ENCODE data around the gene BSG.

BSG gene

DNA sequence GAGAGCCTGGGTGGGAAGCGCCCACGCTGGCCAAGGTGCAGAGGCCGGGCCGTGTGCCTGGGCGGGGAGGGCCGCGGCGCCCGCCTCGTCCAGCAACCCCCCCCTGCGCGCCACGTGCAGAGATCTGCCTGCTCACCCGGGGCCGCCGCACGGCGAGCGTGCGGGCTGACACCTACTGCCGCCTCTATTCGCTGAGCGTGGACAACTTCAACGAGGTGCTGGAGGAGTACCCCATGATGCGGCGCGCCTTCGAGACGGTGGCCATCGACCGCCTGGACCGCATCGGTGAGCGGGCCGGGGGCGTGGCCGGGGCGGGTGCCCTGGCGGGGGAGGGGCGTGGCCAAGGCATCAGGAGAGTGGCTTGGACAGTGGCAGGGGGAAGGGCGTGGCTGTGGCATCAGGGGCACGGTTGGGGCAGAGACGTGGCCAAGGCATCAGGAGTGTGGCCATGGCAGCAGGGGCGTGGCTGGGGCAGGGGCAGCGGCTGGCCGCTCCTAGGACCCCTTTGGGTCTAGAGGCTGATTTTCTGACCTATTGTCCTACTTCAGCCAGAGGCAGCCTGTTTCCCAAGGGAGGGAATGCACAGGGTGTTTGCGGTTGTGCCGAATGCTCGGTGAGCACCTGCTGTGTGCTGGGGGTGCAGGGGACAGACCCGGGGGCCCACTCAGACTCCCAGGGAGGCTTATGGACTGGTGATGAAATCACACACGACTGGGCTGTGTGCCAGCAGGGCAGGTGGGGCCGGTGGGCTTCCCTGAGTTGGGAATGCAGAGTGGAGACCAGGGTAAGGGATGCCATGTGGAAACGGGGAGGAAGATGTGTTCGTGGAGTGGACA, 41.6 kb downstream of the BSG start:
- Histone ChIP-seq H3K4me1 (ENCODE audit: control insufficient read depth in 2 of 2, insufficient read depth in 2 of 2, low read length in 2 of 2) (peaks cover 0 to 2% of the 10 kb centered on the region in 2 donors), H3K9me3 (ENCODE audit: control insufficient read depth in 2 of 2, low read length in 2 of 2) (no peaks in the 10 kb centered on the region), H3K27ac (ENCODE audit: low read depth in 2 of 2, low read length in 2 of 2) (no peak overlapping the region), H3K27me3 (ENCODE audit: control insufficient read depth in 2 of 2, insufficient read depth in 2 of 2, low read length in 2 of 2) (peaks cover 0 to 10% of the 10 kb centered on the region in 2 donors), H3K4me3 (ENCODE audit: low read length in 2 of 2) (no peak overlapping the region), H3K36me3 (ENCODE audit: control insufficient read depth in 2 of 2, insufficient read depth in 2 of 2, low read length in 2 of 2) (peaks cover 4 to 8% of the 10 kb centered on the region in 2 donors), H3K9ac (ENCODE audit: low read depth in 1 of 2, low read length in 2 of 2) (no peak overlapping the region)

DNA sequence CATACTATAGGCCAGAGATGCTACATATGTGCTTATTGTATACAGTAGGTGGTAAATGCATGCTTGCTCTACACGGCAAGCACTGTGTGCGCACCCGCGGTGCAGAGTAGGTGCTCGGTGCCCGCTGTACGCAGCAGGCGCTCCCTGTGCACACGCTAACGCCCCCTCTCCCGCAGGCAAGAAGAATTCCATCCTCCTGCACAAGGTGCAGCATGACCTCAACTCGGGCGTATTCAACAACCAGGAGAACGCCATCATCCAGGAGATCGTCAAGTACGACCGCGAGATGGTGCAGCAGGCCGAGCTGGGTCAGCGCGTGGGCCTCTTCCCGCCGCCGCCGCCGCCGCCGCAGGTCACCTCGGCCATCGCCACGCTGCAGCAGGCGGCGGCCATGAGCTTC, 43.2 kb downstream of the BSG start:
- Histone ChIP-seq H3K4me1 (ENCODE audit: control insufficient read depth in 2 of 2, insufficient read depth in 2 of 2, low read length in 2 of 2) (peaks cover 0 to 2% of the 10 kb centered on the region in 2 donors), H3K9me3 (ENCODE audit: control insufficient read depth in 2 of 2, low read length in 2 of 2) (no peaks in the 10 kb centered on the region), H3K36me3 (ENCODE audit: control insufficient read depth in 2 of 2, insufficient read depth in 2 of 2, low read length in 2 of 2) (peaks cover 13 to 14% of the 10 kb centered on the region in 2 donors), H3K27me3 (ENCODE audit: control insufficient read depth in 2 of 2, insufficient read depth in 2 of 2, low read length in 2 of 2) (peaks cover 0 to 10% of the 10 kb centered on the region in 2 donors), H3K9ac (ENCODE audit: low read depth in 1 of 2, low read length in 2 of 2) (no peak overlapping the region), H3K4me3 (ENCODE audit: low read length in 2 of 2) (no peak overlapping the region), H3K27ac (ENCODE audit: low read depth in 2 of 2, low read length in 2 of 2) (no peak overlapping the region)

DNA sequence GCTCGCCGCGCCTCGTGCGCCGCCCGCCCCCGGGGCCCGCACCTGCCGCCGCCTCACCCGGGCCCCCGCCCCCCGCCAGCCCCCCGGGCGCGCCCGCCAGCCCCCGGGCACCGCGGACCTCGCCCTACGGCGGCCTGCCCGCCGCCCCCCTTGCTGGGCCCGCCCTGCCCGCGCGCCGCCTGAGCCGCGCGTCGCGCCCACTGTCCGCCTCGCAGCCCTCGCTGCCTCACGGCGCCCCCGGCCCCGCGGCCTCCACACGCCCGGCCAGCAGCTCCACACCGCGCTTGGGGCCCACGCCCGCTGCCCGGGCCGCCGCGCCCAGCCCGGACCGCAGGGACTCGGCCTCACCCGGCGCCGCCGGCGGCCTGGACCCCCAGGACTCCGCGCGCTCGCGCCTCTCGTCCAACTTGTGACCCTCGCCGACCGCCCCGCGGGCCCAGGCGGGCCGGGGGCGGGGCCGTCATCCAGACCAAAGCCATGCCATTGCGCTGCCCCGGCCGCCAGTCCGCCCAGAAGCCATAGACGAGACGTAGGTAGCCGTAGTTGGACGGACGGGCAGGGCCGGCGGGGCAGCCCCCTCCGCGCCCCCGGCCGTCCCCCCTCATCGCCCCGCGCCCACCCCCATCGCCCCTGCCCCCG, 43.8 kb downstream of the BSG start:
- Histone ChIP-seq H3K9me3 (ENCODE audit: control insufficient read depth in 2 of 2, low read length in 2 of 2) (no peaks in the 10 kb centered on the region), H3K27ac (ENCODE audit: low read depth in 2 of 2, low read length in 2 of 2) (no peak overlapping the region), H3K9ac (ENCODE audit: low read depth in 1 of 2, low read length in 2 of 2) (no peak overlapping the region), H3K4me1 (ENCODE audit: control insufficient read depth in 2 of 2, insufficient read depth in 2 of 2, low read length in 2 of 2) (no peaks in the 10 kb centered on the region), H3K4me3 (ENCODE audit: low read length in 2 of 2) (no peak overlapping the region), H3K27me3 (ENCODE audit: control insufficient read depth in 2 of 2, insufficient read depth in 2 of 2, low read length in 2 of 2) (peaks cover 0 to 4% of the 10 kb centered on the region in 2 donors), H3K36me3 (ENCODE audit: control insufficient read depth in 2 of 2, insufficient read depth in 2 of 2, low read length in 2 of 2) (peaks cover 13 to 14% of the 10 kb centered on the region in 2 donors)

DNA sequence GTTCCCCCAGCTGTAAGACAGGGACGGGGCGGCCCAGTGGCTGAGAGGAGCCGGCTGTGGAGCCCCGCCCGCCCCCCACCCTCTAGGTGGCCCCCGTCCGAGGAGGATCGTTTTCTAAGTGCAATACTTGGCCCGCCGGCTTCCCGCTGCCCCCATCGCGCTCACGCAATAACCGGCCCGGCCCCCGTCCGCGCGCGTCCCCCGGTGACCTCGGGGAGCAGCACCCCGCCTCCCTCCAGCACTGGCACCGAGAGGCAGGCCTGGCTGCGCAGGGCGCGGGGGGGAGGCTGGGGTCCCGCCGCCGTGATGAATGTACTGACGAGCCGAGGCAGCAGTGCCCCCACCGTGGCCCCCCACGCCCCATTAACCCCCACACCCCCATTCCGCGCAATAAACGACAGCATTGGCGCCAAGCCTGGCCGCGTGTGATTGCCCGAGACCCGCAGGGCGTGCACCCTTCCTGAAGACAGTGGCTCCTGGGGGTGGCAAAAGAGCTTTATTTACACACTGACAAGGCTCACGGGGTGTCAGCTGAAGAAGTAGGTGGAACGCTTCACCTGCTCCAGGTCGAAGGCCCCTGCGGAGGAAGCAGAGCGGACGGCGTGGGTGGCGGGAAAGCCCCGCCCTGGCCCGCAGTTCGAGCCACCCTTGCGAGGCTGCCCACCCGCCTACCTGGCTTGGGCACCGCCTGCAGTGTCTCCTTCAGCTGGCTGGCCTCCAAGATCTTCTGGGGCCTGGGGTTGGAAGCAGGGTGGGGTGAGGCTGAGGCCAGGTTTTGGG, 44.5 kb downstream of the BSG start:
- Histone ChIP-seq H3K27ac (ENCODE audit: low read depth in 2 of 2, low read length in 2 of 2) (no peak overlapping the region), H3K9me3 (ENCODE audit: control insufficient read depth in 2 of 2, low read length in 2 of 2) (no peaks in the 10 kb centered on the region), H3K4me1 (ENCODE audit: control insufficient read depth in 2 of 2, insufficient read depth in 2 of 2, low read length in 2 of 2) (no peaks in the 10 kb centered on the region), H3K9ac (ENCODE audit: low read depth in 1 of 2, low read length in 2 of 2) (no peak overlapping the region), H3K27me3 (ENCODE audit: control insufficient read depth in 2 of 2, insufficient read depth in 2 of 2, low read length in 2 of 2) (no peaks in the 10 kb centered on the region), H3K4me3 (ENCODE audit: low read length in 2 of 2) (no peak overlapping the region), H3K36me3 (ENCODE audit: control insufficient read depth in 2 of 2, insufficient read depth in 2 of 2, low read length in 2 of 2) (peaks cover 17 to 18% of the 10 kb centered on the region in 2 donors)

DNA sequence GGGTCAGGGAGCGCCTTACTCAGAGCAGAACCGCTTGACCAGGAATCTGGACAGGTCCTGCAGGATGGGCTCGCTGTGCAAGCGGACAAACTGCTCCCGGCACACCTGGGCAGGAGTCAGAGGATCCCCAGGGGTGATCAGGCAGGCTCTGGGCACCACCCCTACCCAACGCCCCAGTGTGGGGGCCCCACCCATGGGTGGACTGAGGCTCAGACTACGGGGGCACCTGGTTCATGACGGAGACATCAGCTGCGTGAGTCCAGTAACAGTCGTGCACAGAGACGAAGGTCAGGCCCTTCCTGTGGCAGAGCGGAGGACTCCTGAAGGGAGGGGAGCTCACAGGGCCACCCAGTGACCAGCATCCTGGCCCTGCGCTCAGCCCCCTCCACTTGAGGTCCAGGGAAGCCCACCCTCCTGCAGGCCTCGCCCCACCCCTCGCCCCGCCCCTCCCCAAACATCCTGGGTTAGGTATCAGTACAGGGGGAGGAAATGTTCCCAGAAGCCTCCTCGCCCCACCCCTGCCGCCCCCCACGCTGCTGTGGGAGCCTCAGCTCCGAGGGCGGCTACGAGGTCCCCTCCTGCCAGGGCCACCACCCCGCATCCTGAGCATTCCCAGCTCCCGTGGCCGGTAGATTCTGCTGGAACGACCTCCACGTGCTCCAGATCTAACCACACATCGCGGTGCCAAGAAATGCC, 45.3 kb downstream of the BSG start:
- no peak overlapping the region for H3K27ac ChIP-seq (ENCODE audit: low read depth in 2 of 2, low read length in 2 of 2)
- H3K9me3 ChIP-seq (ENCODE audit: control insufficient read depth in 2 of 2, low read length in 2 of 2): no peaks in the 10 kb centered on the region
- H3K4me1 ChIP-seq (ENCODE audit: control insufficient read depth in 2 of 2, insufficient read depth in 2 of 2, low read length in 2 of 2): no peaks in the 10 kb centered on the region
- H3K27me3 ChIP-seq (ENCODE audit: control insufficient read depth in 2 of 2, insufficient read depth in 2 of 2, low read length in 2 of 2): no peaks in the 10 kb centered on the region
- H3K36me3 ChIP-seq (ENCODE audit: control insufficient read depth in 2 of 2, insufficient read depth in 2 of 2, low read length in 2 of 2): peaks cover 18% of the 10 kb centered on the region in 2 donors
- H3K4me3 ChIP-seq (ENCODE audit: low read length in 2 of 2): no peak overlapping the region
- H3K9ac ChIP-seq (ENCODE audit: low read depth in 1 of 2, low read length in 2 of 2): no peak overlapping the region

DNA sequence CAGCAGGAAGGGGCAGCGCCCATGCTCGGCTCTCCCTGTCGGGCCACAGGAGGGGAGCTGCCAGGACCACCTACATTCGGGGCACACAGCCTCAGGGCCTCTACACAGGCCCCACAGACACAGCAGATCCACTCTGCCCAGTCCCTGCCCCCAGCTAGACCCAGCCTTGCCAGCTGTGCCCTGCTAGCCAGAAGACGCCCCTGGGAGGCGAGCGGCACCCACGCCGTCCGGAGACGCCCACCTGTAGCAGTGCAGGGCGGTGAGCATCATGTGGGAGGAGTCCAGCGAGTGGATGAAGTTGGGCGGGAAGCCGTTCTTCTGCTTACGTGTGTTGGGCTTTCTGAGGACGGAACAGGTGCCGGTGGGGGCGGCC, 45.8 kb downstream of the BSG start:
- Histone ChIP-seq H3K4me1 (ENCODE audit: control insufficient read depth in 2 of 2, insufficient read depth in 2 of 2, low read length in 2 of 2) (no peaks in the 10 kb centered on the region), H3K4me3 (ENCODE audit: low read length in 2 of 2) (no peak overlapping the region), H3K9me3 (ENCODE audit: control insufficient read depth in 2 of 2, low read length in 2 of 2) (no peaks in the 10 kb centered on the region), H3K36me3 (ENCODE audit: control insufficient read depth in 2 of 2, insufficient read depth in 2 of 2, low read length in 2 of 2) (peaks cover 18% of the 10 kb centered on the region in 2 donors), H3K9ac (ENCODE audit: low read depth in 1 of 2, low read length in 2 of 2) (no peak overlapping the region), H3K27me3 (ENCODE audit: control insufficient read depth in 2 of 2, insufficient read depth in 2 of 2, low read length in 2 of 2) (no peaks in the 10 kb centered on the region), H3K27ac (ENCODE audit: low read depth in 2 of 2, low read length in 2 of 2) (no peak overlapping the region)

DNA sequence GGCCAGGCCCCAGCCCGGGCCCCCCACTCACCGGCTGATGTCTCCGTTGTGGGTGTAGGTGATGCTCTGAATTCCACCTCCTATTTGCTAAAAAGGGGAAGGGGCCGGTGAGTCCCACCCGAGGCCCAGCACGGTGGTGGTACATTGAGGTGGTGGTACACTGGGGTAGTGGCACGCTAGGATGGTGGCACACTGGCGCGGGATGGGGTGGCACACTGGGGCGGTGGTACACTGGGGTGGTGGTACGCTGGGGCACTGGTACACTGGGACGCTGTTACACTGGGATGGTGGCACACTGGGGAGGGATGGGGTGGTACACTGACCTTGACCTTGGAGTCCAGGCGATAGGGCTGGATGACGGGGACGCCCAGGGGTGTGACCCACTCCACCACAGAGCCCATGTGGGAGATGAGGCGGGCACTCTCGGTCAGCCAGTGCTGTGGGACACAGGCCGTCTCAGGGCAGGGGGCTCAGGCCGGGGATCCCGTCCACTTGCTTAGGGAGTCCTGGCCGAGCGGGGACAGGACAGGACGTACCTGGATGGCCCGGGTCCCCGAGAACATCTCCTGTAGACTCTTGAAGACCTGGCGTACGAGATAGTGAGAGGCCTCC, 46.4 kb downstream of the BSG start:
- H3K9me3 ChIP-seq (ENCODE audit: control insufficient read depth in 2 of 2, low read length in 2 of 2): no peaks in the 10 kb centered on the region
- H3K9ac ChIP-seq (ENCODE audit: low read depth in 1 of 2, low read length in 2 of 2): no peak overlapping the region
- no peaks in the 10 kb centered on the region for H3K27me3 ChIP-seq (ENCODE audit: control insufficient read depth in 2 of 2, insufficient read depth in 2 of 2, low read length in 2 of 2)
- no peak overlapping the region for H3K4me3 ChIP-seq (ENCODE audit: low read length in 2 of 2)
- peaks cover 18% of the 10 kb centered on the region in 2 donors for H3K36me3 ChIP-seq (ENCODE audit: control insufficient read depth in 2 of 2, insufficient read depth in 2 of 2, low read length in 2 of 2)
- no peak overlapping the region for H3K27ac ChIP-seq (ENCODE audit: low read depth in 2 of 2, low read length in 2 of 2)
- H3K4me1 ChIP-seq (ENCODE audit: control insufficient read depth in 2 of 2, insufficient read depth in 2 of 2, low read length in 2 of 2): no peaks in the 10 kb centered on the region

DNA sequence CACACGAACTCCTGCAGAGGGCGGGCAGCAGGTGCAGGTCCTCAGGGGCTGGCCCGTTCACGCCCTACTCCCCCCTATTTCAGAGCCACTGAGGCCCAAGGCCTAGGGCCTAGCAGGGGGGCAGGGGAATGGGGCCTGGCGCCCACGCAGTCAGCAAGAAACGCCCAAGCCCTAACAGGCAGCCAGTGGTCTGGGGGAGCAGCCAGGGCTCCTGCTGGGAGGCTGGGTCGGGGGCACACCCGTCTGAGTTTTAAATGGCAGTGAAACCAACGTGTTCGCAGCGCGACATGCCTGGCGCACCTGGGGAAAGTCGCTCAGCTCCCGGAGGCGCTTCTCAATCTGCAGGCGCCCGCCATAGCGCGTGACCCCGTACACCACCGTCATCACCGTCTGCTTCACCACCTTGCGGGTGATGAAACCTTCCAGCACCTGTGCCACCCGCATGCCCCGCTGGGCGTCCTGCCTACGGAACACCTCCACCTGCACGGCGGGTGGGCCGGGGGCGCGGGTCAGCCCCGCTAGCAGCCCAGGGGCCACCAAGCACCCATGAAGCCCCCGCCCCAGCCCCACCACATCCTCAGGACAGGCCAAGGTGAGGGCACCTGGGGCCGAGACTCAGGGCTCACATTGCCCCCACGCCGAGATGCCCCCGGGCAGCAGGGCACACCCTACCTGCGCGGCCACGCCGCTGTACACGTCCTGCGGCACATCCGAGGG, 47.0 kb downstream of the BSG start:
- Histone ChIP-seq H3K36me3 (ENCODE audit: control insufficient read depth in 2 of 2, insufficient read depth in 2 of 2, low read length in 2 of 2) (peaks cover 18% of the 10 kb centered on the region in 2 donors), H3K9me3 (ENCODE audit: control insufficient read depth in 2 of 2, low read length in 2 of 2) (no peaks in the 10 kb centered on the region), H3K4me3 (ENCODE audit: low read length in 2 of 2) (no peak overlapping the region), H3K4me1 (ENCODE audit: control insufficient read depth in 2 of 2, insufficient read depth in 2 of 2, low read length in 2 of 2) (no peaks in the 10 kb centered on the region), H3K27me3 (ENCODE audit: control insufficient read depth in 2 of 2, insufficient read depth in 2 of 2, low read length in 2 of 2) (no peaks in the 10 kb centered on the region), H3K9ac (ENCODE audit: low read depth in 1 of 2, low read length in 2 of 2) (no peak overlapping the region), H3K27ac (ENCODE audit: low read depth in 2 of 2, low read length in 2 of 2) (no peak overlapping the region)

DNA sequence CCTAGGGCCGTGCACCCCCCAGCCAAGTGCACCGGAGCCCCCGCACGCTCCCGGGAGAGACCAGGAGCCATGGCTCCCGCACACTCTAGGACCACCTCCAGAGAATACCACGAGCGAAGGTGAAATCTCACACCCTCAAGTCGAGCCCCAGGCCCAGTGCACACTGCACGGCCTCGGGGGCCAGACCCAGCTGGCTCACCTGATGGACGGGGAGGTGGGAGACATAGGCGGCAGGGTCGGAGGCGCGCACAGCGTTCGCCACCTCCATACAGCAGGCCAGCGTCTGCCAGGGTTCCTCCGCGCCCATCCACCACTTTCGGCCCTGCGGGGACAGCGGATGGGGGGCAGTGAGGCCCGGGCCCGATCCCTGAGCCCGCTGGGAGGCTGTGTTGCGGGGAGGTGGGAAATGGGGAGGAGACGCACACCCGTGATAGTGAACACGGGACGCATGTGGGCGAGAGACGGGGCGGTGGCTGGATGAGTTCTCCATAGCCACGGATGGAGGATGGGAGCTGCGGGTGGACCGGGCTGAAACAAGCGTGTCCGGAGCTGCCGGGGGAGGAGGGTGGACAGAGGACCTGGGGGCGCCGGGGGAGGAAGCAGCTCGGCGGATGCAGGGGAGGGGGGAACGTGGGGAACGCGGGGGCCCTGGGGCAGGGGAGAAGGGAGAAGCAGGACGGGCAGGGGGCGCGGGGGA, 47.9 kb downstream of the BSG start:
- Histone ChIP-seq H3K27ac (ENCODE audit: low read depth in 2 of 2, low read length in 2 of 2) (no peak overlapping the region), H3K36me3 (ENCODE audit: control insufficient read depth in 2 of 2, insufficient read depth in 2 of 2, low read length in 2 of 2) (peaks cover 22 to 26% of the 10 kb centered on the region in 2 donors), H3K4me1 (ENCODE audit: control insufficient read depth in 2 of 2, insufficient read depth in 2 of 2, low read length in 2 of 2) (no peaks in the 10 kb centered on the region), H3K9ac (ENCODE audit: low read depth in 1 of 2, low read length in 2 of 2) (no peak overlapping the region), H3K27me3 (ENCODE audit: control insufficient read depth in 2 of 2, insufficient read depth in 2 of 2, low read length in 2 of 2) (no peaks in the 10 kb centered on the region), H3K4me3 (ENCODE audit: low read length in 2 of 2) (no peak overlapping the region), H3K9me3 (ENCODE audit: control insufficient read depth in 2 of 2, low read length in 2 of 2) (no peaks in the 10 kb centered on the region)

Data from mucosa of rectum (tissue), 2 donors.